ENCODE measurements around the gene TRAP1.

The TRAP1 gene

DNA sequence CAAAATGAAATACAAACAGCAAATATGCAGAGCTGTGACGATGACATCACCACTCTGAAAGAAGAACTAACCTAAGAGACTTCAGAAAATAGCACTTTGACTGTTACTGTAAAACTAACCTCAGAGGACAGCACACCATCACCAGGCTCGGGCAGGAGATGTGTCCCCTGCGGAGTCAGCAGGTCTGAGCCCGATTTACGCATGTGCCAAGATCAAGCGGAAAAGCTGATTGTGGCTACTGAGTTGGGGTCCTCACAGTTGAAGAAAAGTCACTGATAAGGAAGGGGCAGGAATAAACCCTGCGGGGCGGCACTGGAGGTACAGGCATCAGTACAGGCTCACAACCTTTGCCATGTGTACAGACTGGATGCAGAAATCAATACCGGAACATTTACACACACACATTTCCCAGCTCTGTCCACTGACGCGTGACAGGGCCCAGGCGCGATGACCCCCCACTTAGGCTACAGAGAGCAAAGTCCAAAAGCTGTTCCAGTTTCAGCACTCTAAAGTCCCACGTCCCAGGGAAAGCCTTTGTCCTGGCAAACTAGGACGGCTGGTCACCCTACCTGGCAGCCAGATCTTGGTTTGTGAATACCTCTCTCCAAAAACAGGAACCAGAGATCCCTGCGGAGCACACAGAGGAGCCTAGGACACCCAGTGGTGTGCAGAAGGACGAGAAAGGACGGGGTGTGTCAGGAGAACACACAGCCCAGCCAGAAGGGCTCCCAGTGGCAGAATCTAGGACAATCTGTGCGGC lies 21.5 kb downstream of the TRAP1 start:
- no peak for TF ChIP-seq CTCF (IDR thresholded peaks at IDR 0.05; ENCODE audit: low read depth, low read length)
- in situ Hi-C loops (cut with HindIII; ENCODE audit: low sequenced_read_pairs): no loop called here
- no peak overlapping the region for H3K4me3 ChIP-seq (ENCODE audit: low read depth, low read length)
- no peak for DNase-seq (ENCODE audit: low read depth, low spot score)

- in situ Hi-C loops (cut with HindIII; ENCODE audit: low sequenced_read_pairs): no loop called here
- no peak for DNase-seq (ENCODE audit: low read depth, low spot score)
- no peak for TF ChIP-seq CTCF (IDR thresholded peaks at IDR 0.05; ENCODE audit: low read depth, low read length)
- no peak overlapping the region for H3K4me3 ChIP-seq (ENCODE audit: low read depth, low read length)
Measured at GRCh38 chr16:3694051-3694450, 23.3 kb downstream of the TRAP1 start.

DNA sequence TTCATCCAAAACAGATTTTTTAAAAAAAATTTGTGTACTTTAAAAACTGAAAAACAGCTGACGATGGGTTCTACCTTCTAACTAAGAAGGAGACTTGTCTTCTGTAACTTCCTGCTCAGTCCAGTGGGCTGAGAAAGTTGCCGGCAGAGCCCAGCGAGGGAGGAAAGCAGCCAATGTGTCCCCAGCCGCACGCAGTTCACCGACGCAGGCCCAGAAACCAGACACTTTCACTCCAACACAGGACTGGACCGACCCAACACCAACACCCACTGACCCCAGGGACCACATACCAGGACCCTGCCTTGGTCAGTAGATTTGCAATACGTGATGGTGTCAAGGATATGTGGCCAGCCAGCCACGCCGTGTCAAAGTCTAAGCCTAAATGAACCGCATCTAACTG lies 25.6 kb downstream of the TRAP1 start:
- in situ Hi-C loops (cut with HindIII; ENCODE audit: low sequenced_read_pairs): no loop called here
- TF ChIP-seq CTCF (IDR thresholded peaks at IDR 0.05; ENCODE audit: low read depth, low read length): no peak
- H3K4me3 ChIP-seq (ENCODE audit: low read depth, low read length): no peak overlapping the region
- DNase-seq (ENCODE audit: low read depth, low spot score): no peak

DNA sequence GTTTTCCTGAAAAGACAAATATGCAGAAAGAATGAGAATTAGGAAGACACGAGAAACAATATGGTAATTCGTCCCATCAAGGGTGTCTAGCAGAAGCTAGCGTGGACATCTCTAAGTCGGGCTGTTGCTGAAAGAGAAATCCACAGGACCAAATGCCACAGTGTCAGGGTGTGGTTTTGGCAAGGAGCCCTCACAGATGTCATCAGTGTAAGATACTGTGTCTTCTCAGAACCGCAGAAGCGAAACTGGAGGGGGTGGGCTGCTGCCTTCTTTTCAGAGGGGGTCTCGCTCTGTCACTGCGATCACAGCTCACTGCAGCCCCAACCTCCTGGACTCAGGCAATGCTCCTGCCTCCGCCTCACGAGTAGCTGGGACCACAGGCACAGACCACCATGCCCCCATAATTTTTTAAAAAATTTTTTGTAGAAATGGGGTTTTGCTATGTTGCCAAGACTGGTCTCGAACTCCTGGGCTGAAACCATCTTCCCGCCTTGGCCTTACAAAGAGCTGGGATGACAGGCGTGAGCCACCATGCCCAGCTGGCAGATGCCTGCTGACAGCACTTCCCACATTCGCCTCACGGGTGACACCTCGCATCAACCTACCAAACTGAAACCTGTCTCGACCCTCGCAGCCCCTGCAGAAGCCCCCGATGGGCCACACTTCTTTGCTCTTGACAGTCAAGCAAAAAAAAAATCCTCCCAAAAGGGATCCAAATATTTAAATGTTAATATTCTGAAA lies 26.2 kb downstream of the TRAP1 start:
- TF ChIP-seq CTCF (IDR thresholded peaks at IDR 0.05; ENCODE audit: low read depth, low read length): no peak
- H3K4me3 ChIP-seq (ENCODE audit: low read depth, low read length): no peak overlapping the region
- in situ Hi-C loops (cut with HindIII; ENCODE audit: low sequenced_read_pairs): no loop called here
- peak; percentile 18 for DNase-seq (ENCODE audit: low read depth, low spot score)

GRCh38 chr16:3690470-3690928 lies 26.8 kb downstream of the TRAP1 start:
- in situ Hi-C loops (cut with HindIII; ENCODE audit: low sequenced_read_pairs): no loop called here
- DNase-seq (ENCODE audit: low read depth, low spot score): peak; percentile 95
- no peak overlapping the region for H3K4me3 ChIP-seq (ENCODE audit: low read depth, low read length)

GRCh38 chr16:3689731-3690130 lies 27.6 kb downstream of the TRAP1 start:
- in situ Hi-C loops (cut with HindIII; ENCODE audit: low sequenced_read_pairs): no loop called here
- no peak overlapping the region for H3K4me3 ChIP-seq (ENCODE audit: low read depth, low read length)
- no peak for DNase-seq (ENCODE audit: low read depth, low spot score)
- TF ChIP-seq CTCF (IDR thresholded peaks at IDR 0.05; ENCODE audit: low read depth, low read length): no peak

More at GRCh38 chr16:3690470-3690928, 26.8 kb downstream of the TRAP1 start:
- TF ChIP-seq CTCF (IDR thresholded peaks at IDR 0.05; ENCODE audit: low read depth, low read length): peak; percentile 94
